Left kidney (tissue), 2 donors: ENCODE data around the gene ATP11B. TPM values are rescaled to one million over a fixed set of nuclear protein-coding genes. Genes with fewer than 3 reads are reported as not detected.
"Not testable (repeated sequence)": the region's sequence is repeated elsewhere in the genome, so short reads cannot be mapped to it uniquely, and the experiment has no call there.

Experiments
- DNase-seq: peaks from one replicate; pipeline ENCODE4 v3.0.0-alpha.2; 2013
- polyA plus RNA-seq: library from polyadenylated mRNA; unstranded; fragments of 120-200 nt; gene quantifications from one replicate; pipeline ENCODE4 v1.2.1, GENCODE V29; 2013; ENCODE audit not compliant: insufficient read length

ATP11B gene
- polyA plus RNA-seq, 1 donor: 60.1 TPM

DNA sequence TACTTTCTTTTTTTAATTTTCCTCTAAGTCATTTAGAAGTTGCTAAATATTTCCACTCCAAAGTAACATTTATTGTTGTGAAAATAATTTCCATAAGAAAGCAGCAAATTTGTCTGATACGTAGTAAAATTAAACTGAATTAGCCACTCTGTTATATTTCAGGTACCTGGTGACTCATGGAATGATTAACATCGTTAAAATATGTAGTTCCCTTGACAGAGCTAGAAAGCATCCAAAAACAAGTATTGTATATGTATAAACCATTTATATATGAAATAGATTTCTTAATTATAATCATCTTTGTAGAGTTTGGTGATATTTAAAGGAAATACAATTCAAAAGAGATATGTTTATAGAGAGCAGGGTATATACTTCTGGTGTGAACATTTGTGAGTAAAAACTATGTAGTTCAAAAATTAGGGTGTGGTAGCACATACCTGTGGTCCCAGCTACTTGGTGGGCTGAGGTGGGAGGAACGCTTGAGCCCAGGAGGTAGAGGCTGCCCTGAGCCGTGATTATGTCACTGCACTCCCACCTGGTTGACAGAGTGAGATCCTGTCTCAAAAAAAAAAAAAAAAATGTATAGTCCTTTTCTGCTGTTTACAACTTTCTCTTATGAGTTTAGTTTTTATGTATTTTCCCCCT, 36.6 kb downstream of the ATP11B start:
- DNase-seq: no peak

DNA sequence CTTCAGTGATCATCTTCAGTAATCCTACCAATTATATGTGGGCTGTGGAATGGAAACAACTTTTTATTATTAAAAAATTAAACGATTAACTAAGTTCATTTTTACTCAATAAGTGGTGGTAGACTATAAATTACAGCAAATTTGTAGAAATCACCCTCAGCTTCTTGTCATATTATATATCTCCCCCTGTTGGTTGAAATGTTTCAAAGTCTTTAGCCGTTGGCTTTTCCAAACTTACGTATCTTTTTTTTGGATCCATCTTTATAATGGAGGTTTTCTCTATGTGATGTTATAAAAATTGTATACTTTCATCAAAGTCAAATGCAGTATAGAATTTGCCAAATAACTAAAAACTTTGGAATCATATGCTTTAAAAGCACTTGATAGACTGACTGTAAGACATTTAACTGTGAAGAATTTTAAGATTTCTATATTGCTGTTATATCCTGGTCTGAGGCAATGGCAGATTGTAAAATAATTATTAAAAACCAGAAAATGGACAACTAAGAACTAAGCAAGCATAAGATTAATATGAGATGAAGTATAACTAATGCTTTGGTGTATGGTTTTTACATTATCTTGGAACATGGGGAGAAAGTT, 44.7 kb downstream of the ATP11B start:
- DNase-seq: peak; percentile 13

DNA sequence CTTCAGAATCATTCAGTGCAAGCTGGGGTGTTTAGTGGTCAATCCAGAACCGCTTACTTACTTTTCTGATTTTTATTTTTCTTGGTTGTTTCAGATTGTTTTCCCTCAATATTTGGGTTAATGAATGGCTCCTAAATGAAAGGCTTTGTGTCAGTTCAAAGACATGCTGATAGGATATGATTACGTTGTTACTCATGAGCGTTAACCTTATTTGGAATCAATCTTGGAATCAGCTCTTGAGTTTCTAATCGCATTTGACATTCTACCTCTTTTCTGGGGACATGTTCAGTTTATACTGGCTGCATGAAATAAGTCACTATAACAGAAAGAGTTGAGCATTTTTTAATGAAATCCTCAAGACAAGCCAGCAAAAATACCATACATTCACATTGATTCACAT, 50.2 kb downstream of the ATP11B start:
- DNase-seq: no peak

DNA sequence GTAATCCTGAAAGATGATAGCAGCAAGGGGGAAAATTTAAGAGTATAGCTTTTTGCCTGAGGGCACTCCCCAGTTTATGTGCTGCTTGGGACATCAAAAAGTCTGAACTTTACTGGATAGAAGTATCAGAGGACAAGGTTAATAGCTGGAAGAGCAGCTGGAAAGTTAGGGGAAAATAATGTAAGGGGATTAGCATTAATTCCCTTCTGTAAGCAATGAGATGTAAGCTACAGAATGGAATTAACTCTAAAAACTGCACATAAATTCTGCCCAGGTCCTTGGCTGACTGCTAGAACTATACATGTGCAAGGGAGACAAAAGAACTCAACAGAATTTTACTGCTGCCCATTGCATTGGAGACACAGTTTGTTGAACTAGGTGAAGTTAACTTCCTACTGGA, 55.6 kb downstream of the ATP11B start:
- no peak for DNase-seq

DNA sequence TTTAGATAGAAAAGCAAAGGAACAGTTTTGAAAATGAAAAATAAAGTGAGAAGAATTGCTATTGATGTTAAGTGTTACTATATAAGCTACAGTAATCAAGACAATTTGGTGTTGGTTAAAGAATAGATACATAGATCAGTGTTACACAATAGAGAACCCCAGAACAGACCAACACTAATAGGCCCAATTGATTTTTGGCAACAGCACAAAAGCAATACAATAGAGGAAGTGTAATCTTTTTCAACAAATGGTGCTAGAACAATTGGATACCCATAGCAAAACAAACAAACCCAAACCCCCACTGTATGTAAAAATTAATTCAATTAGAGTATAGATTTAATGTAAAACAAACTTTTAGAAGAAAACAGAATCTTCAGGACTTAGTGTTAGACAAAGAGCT, 61.8 kb downstream of the ATP11B start:
- DNase-seq: no peak

DNA sequence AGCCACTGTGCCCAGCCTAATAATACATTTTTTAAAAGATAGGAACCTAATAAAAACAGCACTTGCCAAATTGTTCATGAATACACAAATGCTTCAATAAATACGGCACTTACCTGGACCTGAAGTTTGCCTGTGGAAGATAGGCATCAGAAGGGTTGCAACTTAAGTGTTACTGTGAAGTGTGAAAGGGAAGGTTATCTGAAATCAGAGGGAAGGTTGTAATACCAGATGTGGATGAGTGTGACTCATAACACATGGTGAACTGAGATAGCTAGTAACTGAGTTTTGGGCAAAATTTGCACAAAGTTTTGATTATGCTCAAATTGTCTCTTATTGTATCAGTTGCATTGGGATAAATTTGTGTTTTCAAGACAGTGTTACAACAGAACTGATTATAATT, 68.0 kb downstream of the ATP11B start:
- DNase-seq: no peak

DNA sequence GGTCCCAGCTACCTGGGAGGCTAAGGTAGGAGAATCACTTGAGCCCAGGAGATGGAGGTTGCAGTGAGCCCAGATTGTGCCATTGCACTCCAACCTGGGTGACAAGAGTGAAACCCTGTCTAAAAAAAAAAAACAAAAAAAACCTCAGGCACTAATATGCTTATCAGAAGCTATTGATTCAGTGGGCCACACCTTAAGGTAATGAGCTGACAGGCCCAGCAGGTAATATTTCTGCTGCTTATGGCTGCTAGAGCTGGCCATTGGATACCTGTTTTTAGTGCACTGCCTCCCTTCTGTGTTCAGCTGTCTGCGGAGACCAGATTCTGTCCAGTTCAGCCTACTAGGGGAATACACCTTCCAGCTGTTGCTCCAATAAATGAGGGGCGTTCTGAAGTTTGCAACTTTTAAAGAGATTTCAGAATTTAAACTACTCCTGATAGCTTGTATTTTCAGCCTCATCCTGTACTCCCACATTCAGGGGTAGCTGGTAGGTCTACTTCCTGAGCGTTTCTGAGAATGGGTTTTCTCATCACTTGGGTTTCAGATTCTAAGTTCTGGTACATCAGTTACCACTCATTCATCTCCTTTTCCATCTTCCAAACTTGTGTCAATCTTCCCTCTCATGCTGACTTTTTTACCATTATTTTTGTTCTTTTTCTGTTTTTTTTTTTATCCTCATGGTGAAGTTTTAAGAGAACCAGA, 69.0 kb downstream of the ATP11B start:
- no peak for DNase-seq

DNA sequence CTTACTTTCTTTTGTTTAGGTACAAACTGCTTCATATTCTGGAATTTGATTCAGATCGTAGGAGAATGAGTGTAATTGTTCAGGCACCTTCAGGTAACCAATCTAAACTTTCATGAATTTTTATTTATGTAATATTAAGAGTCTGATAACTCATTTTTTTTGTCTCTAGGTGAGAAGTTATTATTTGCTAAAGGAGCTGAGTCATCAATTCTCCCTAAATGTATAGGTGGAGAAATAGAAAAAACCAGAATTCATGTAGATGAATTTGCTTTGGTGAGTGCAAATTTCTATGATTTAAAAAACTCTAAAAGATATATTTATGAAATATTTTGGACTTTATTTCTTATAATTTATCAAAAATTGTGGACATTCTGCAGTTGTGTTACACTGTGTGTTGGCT, 75.8 kb downstream of the ATP11B start:
- no peak for DNase-seq

DNA sequence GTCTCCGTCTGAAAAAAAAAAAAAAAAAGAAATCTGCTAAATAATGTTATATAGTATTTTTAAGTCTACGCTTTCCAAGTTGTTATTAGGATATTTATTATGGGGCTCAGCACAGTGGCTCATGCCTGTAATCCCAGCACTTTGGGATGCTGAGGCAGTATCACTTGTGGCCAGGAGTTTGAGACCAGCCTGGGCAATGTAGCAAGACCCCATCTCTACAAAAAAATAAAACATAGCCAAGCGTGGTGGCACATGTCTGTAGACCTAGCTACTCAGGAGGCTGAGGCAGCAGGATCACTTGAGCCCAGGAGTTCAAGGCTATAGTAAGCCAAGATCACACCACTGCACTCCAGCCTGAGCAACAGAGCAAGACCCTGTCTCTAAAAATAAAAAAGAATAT, 77.6 kb downstream of the ATP11B start:
- DNase-seq: not testable (repeated sequence)

DNA sequence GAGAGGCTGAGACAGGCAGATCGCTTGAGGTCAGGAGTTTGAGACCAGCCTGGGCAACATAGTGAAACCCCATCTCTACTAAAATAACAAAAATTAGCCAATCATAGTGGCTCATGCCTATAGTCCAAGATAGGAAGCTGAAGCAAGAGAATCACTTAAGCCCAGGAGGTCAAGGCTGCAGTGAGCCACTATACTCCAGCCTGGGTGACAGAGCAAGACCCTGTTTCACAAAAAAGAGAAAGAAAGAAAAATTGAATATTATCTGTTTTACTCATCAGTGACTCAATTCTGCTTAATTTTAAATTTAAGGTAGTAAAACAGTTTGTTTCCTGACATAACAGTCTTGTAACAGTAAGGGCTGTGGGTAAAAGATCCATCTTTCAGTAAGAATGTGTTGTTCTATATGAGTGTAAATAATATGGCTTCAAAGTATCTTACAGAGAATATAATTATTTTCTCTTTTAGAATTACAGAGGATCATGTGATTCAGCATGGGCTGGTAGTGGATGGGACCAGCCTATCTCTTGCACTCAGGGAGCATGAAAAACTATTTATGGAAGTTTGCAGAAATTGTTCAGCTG, 85.8 kb downstream of the ATP11B start:
- DNase-seq: no peak

DNA sequence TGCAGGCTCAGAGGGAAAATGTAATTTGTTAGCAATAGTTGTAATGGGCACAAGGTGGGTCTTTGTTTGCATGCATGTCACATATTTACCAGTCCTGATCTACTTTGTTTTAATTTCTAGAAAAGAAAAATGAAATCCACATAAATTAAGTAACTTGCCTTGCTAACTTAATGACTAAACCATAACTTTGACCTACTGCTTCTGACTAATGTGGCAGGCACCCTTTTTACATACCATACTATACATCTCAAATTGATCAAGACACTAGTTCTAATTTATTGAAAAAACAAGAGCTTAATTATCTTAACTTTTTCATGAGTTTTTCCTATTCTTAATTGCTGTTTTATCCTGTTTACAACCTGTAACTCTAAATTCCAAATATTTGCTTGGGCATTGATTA, 93.2 kb downstream of the ATP11B start:
- no peak for DNase-seq

DNA sequence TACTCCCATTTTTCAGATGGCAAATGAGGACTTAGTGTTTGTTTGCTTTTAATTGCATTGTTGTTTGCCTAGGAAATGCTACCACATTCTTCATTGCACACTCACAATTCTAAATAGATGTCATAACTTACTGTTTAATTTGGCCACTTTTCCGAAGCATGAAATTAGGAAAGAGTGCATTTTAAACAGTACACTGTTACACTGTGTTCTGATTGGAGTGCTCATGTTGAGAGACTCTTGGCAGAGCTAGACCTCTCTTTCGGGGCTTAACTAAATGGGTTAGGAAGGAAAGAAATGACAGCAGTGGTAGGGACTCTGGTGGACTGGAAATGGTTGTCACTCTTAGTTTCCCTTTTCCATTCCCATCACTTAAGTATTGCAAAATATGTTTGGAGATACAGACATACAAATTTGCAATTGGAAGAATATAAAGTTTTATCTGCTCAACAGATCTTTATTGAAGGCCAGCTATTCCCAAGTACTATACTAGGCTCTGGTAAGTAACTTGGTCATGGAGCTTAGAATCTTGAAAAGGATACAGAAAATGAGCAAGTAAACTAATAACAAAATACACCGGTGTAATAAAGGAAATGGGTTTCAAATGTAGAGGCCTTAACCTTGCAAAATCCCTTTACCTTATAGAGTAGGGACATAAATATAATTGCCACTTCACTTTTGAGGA, 96.8 kb downstream of the ATP11B start:
- no peak for DNase-seq

DNA sequence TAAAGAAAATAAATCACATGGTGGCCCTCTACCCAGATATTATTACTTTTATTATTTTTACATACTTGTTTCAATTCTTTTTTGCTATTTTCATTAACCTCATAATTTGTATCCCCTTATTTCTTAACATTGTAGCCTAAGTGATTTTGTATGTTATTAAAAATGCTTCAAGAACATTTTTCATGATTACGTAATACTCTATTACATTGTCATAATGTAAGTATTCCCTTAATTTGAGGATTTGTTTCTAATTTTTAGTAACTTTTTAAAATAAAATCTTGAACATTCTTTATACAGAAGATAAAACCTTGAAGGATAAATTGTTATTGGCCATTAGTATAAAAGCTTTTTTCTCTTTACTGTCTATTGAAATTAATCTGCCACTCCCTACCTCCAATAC, 98.1 kb downstream of the ATP11B start:
- DNase-seq: no peak

DNA sequence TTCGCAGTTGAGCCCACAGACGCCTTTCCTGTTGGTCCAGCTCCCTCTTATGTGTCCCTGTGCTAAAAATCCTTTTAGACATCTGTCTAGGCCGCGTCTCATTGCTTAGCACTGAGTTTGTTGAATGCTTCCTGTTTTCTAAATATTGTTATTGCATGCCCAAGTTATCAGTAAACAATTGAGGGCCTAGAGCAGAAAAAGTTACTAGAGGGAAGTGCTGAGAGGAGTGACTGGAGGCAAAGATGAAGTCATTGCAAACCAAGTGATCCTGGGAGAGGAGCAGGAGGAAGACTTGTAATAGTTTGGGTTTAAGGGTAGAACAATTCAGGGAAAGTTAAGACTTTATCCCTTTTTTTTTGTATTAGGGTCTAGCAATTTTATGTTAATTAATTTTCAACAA, 98.9 kb downstream of the ATP11B start:
- DNase-seq: no peak

DNA sequence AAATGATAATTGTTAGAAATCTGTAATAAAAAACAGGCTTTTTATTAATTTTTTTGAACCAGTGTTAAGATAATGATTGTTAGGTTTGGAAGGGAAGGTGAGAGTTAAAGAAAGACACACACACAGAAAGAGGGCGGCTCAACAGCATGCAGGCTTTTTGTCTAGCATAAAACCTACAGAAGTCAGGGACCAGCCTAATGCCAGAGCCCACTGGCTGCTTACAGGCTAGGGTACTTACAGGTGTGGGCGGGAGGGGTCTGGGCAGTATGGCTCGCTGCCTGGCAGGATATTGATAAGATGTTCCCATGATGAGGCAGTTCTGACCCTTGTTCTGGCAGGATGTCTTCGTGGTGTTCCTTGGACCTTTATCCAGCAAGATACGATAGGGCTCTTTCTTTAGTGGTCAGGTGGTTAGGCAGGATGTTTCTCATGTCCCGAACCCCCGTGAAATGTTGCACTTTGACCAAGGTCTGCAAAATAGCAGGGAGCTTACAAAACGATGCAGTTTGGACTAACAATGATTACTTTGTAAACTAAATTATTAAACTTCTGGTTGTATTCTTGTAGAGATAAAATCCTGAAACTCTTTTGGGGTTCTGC, 102.3 kb downstream of the ATP11B start:
- DNase-seq: no peak

DNA sequence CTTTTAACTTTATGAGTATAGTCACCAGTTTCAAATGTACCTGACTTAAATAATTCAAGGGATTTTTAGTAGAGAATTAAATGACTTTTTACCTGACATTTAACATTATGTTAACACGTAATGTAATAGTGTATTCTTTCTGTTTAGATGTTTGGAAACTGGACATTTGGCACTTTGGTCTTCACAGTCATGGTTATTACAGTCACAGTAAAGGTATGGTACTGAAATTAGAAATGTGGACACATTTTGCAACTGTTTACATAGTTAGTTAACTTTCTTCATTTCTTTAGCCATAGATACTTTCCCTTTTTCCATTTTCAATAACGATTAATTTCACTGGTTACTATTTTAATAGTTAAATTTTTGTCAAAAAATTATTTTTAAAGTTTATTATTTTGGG, 103.2 kb downstream of the ATP11B start:
- DNase-seq: no peak

DNA sequence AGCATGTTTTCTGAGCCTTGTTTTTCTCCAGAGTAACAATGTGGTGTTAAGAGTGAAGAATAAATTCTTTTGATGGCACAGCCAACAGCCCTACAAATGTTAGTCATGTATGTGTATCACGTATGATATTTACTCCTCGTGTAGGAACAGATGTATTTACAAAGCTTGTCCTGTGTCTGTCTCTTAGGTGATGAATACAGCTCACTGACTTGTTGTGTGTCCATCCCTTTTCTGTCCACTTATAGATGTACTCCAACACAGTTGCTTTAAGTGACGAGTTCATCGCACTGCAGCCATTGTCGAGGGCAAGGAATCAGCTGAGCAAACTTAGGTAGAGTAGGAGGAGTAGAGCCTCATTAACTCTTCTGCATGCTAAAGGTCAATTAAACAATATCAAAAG, 108.9 kb downstream of the ATP11B start:
- DNase-seq: no peak

DNA sequence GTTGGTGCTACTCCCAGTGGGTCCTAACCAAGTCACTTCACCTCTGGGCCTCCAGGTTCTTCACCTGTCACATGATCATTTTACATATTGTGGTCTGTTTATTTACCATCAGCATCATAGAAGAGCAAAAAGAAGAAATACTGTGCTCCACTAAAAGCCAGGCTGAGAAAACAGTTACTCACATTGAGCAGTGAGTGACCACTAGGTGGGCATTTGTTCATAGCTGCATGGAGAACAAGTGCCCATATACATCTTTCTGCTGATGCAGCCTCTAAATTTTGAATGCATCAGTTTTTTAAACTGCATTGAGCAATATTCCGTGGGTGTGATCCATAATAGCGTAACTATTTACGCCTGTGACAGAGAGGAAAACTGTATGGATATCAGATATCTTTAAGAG, 110.9 kb downstream of the ATP11B start:
- no peak for DNase-seq

DNA sequence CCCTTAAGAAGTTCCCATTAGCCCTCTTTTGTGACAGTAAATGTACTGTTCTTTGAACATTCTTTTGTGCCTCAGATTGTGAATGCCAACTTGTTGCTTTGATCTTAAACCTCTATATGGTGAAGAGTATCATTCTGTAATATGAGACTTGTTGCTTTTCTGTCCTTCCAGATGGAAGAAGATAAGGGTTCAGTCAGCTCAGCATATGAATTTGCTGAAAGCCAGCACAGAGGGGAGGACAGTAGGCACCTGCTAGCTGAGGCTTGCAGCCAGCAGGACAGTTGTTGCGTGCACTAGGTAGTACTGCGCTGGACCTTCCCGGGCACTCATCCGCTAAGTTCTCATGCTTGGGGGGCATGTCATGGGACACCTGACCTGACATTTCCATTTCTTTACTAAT, 112.3 kb downstream of the ATP11B start:
- no peak for DNase-seq

DNA sequence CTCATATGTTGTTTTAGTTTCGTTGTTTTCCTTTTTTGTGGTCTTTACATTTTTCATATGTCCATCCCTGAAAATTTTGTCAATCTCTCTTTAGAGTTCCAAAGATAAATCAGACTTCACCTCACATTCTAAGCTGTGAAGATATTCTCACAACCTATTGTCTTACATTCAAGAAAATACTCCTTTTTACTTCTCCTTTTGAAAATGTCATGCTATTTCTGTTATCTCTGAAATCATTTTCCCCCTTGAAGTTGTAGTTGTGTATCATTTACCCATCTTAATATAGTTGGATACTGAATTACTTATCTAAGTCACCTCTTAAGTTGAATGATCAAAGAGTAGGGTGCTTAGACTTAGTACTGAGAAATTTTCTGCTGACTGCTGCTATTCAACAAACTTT, 112.7 kb downstream of the ATP11B start:
- no peak for DNase-seq

DNA sequence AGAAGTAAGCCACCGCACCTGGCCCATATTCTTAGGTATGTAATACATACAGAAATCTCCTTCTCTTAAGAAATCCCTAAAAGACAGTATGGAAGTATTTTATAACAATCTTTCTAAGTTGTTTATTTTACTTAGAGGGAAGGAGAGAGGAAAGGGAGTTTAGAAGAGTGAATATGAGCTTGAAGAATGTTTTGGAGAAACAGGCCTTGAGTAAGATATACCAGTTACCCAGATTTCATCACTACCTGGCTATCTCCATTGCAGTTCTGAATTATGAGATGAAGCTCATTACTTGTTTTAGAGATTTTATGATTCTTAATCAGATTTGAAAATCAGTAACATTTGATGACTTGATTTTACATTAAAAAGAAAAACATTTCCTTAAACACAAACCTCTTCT, 115.2 kb downstream of the ATP11B start:
- no peak for DNase-seq

DNA sequence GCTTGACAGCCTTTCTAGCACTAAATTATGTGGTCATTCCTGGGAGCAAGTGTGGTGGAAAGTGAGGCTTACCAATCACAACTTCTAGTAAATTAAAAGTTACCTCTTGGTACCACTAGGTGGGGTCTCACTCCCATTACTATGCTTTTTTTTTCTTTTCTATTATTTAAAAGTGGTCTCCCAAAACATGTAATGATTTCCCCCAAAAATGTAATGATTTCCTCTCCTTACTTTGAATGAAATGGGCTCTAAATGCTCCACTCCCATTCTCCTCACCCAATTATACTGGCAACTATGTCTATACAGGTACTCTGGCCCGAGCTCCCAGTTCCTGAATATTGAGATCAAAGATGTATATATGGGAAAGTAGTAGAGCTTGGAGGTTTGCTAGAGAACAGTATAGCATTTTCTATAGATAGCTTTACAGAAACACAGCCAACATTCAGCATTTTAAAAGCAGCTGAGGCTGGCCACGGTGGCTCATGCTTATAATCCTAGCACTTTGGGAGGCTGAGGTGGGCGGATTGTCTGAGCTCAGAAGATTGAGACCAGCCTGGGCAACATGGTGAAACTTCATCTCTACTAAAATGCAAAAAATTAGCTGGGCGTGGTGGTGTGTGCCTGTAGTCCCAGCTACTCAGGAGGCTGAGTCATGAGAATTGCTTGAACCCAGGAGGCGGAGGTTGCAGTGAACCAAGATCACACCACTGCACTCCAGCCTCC, 116.2 kb downstream of the ATP11B start:
- DNase-seq: peak; percentile 14
